GM18508 (cell line): ENCODE data around the gene NPHS1.
"Not testable (repeated sequence)": the region's sequence is repeated elsewhere in the genome, so short reads cannot be mapped to it uniquely, and the experiment has no call there.

Experiments
- ATAC-seq: cut with Tn5 transposase; IDR thresholded peaks from one replicate; pipeline ENCODE4 v1.9.1; 2021; ENCODE audit warnings: moderate number of reproducible peaks; ENCODE audit not compliant: insufficient read depth, unreplicated experiment

The NPHS1 gene

GRCh38 chr19:35852029-35852780 is at the start of gene NPHS1:
Gene NPHS1 (minus strand): TSS chr19:35852504. CDS start chr19:35851837, 667 bp downstream.
- ATAC-seq: no peak

DNA sequence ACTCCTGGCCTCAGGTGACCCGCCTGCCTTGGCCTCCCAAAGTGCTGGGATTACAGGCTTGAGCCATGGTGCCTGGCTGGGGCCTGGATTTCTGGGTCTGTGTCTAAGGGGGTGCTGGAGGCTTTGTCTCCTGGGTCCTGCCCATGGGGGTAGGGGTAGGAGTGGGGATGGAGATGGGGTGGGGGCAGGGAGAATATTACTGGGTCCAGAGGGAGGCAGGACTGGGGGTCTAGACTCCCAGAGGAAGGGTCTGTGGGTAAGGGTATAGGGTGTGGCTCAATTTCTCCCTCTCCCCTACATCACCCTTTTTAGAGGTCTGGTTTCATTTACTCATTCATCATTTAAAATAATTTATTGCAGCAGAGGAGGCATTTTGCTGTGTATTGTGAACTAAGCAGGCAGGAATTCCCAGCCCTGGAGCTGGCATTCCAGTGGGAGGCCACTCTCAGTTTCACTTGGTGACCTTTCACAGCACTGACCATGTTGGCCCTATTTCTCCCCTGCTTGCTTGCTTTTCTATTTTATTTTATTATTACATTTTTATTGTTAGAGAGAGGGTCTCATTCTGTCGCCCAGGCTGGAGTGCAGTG is 48.8 kb upstream of the NPHS1 start:
- ATAC-seq: no peak

DNA sequence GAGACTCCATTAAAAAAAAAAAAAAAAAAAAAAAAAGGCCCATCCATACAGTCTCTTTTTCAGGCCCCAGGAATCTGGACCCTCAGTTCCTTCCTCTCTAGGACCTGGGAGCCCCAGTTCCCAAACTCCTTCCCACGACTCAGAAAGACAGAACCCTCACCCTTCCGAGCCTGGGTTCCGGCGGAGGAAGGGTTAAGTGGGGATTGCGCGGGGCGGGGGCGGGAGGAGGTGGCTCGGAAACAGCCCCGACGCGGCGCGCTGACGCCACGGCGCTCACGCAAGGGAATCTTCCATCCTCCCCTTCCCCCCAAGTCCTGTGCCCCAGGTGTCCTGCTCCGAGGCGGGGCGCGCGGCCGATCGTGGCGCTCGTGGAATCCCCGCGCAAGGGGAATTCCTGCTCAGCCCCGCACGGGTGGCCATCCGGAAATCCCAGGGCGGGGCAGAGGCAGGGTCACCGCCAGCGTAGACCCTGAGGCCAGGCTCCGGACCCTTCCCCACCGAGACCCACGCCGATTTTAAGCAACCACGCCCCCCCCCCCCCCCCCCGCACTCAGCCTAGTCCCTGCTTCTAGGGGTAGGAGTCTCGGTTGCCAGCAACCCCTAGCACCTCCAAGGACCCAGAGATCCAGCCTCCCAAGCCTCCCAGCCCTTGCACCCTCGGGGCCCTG is 47.4 kb upstream of the NPHS1 start:
- no peak for ATAC-seq

DNA sequence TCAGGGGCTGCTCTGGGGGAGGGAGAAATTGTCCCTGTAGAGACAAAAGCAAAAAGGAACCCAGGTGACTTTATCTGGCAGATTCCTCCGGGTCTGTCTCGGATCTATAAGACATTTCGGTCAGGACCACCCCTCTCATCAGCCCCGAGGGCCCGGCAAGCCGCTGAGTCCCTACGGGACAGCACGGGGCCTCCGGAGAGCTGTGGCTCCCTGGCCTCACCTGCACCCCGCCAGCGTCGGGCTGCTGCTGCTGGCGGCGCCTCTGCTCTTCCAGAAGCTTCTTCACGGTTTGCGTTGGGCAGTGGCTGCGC is 46.1 kb upstream of the NPHS1 start:
- ATAC-seq: no peak

- ATAC-seq: no peak
These were observed 45.6 kb upstream of the NPHS1 start for GRCh38 chr19:35897706-35898451.

GRCh38 chr19:35896643-35897040 is 44.3 kb upstream of the NPHS1 start:
- no peak for ATAC-seq

GRCh38 chr19:35895911-35896642 is 43.8 kb upstream of the NPHS1 start:
- ATAC-seq: no peak

- no peak for ATAC-seq
These were observed 42.0 kb upstream of the NPHS1 start for GRCh38 chr19:35894342-35894741.

DNA sequence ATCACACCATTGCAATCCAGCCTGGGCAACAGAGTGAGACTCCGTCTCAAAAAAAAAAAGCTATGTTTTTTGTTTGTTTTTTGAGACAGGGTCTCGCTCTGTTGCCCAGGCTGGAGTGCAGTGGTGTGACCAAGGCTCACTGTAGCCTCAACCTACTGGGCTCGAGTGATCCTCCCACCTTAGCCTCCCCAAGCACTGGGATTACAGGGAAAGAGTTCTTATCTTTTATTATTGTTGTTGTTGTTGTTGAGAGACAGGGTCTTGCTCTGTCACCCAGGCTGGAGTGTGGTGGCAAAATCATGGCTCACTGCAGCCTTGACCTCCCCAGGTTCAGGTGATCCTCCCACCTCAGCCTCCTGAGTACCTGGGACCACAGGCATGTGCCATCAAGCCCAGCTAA is 39.5 kb upstream of the NPHS1 start:
- not testable (repeated sequence) for ATAC-seq

- no peak for ATAC-seq
These were observed 37.9 kb upstream of the NPHS1 start for GRCh38 chr19:35890113-35890650.

- no peak for ATAC-seq
These were observed 37.2 kb upstream of the NPHS1 start for GRCh38 chr19:35889370-35890112.

DNA sequence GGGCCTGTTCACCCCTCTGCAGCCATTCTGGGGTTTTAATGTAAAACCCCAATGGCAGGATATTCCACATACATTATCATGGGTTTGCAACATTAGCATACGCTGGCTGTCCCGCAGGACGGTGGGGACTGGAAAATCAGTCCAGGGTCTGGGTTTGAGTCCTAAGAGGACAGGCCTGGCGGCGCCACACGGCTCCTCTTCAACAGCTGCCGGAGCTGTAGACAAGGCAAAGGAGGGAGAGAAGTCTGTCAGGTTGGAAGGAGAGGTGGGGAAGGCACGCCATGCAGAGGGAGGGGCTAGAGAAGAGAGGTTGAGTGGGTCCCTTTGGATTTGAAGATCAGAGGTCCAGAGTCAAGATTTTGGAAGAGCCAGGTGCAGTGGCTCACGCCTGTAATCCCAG is 36.1 kb upstream of the NPHS1 start:
- no peak for ATAC-seq

- ATAC-seq: no peak
These were observed 34.9 kb upstream of the NPHS1 start for GRCh38 chr19:35887197-35887596.

DNA sequence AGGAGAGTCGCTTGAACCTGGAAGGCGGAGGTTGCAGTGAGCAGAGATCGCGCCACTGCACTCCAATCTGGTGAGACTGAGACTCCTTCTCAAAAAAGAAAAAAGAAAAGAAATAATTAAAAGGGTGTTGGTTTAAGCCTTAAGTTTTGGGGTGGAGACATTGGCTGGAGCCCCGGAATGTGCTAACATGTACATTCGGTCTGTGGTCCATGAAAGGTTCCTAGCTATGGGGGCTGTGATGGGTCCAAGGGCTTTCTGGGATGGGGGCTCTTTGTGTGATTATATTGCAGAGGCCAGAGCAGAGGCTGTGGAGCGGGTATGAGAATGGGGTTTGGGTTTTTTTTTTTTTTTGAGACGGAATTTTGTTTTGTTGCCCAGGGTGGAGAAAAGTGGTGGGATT is 33.6 kb upstream of the NPHS1 start:
- no peak for ATAC-seq

DNA sequence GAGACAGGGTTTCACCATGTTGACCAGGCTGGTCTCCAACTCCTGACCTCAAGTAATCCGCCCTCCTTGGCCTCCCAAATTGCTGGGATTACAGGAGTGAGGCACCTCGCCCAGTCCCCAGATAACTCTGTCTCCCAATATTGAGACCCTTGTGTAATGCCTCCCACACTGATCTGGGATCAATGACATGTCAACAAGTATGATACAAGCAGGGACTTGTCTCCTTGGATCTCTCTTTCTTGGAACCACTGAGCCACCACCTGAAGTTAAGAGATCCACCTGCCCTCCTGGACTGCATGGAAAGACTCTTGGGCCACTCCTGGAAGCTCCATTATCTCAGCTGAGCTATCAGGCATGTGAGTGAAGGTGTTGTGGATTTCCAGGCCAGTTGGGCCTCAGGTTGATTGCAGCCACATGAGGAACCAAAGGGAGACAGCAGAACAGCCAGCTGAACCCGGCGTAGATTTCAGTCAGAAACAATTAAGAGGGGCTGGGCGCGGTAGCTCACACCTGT is 33.0 kb upstream of the NPHS1 start:
- no peak for ATAC-seq

DNA sequence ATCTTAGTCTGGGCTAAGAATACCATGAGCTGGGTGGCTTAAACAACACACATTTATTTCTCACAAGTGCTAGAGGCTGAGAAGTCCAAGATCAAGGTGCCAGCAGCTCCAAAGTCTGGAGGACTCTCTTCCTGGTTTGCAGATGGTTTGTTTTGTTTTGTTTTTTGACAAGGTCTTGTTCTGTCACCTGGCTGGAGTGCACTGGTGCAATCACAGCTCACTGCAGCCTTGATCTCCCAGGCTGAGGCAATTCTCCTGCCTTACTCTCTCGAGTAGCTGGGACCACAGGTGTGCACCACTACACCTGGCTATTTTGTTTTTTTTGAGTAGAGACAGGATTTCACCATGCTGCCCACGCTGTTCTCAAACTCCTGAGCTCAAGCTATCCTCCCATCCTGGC is 31.6 kb upstream of the NPHS1 start:
- no peak for ATAC-seq

GRCh38 chr19:35882114-35882832 is 30.0 kb upstream of the NPHS1 start:
- ATAC-seq: no peak

- no peak for ATAC-seq
These were observed 27.5 kb upstream of the NPHS1 start for GRCh38 chr19:35879770-35880317.
